GM18520 (cell line): Measurements from ENCODE around the gene CSTF1.
A peak's percentile ranks its signal among the peaks of the same experiment; 100 is the strongest.
"Not testable (repeated sequence)": the region's sequence is repeated elsewhere in the genome, so short reads cannot be mapped to it uniquely, and the experiment has no call there.

ENCODE experiments used
- ATAC-seq: cut with Tn5 transposase; IDR thresholded peaks from one replicate; pipeline ENCODE4 v1.9.1; 2021; ENCODE audit not compliant: unreplicated experiment

CSTF1 gene

GRCh38 chr20:56368351-56369134 lies 23.9 kb upstream of the CSTF1 start:
- ATAC-seq: no peak

DNA sequence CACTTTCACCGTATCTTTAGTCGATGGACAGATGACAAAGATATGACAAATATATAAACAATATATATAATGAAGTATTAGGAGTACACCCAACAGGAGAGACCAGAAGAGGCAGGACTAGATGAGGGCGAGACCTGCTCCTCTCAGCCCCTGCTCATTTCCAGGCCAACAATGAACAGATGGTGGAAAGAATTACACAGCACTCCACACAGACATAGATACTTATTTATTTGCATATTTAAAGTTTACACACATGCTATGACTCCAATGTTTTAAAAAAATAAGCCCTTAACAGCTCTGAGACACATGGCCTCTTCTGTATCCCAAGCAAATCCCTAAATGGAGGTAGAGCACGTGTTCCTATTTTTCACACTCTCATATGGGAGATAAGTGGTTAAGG lies 23.3 kb upstream of the CSTF1 start:
- ATAC-seq: no peak

- no peak for ATAC-seq
Measured at GRCh38 chr20:56371977-56372376, 20.5 kb upstream of the CSTF1 start.

GRCh38 chr20:56372850-56373249 lies 19.6 kb upstream of the CSTF1 start:
- ATAC-seq: no peak

- peak; percentile 78 for ATAC-seq
Measured at GRCh38 chr20:56373942-56374341, 18.5 kb upstream of the CSTF1 start.

DNA sequence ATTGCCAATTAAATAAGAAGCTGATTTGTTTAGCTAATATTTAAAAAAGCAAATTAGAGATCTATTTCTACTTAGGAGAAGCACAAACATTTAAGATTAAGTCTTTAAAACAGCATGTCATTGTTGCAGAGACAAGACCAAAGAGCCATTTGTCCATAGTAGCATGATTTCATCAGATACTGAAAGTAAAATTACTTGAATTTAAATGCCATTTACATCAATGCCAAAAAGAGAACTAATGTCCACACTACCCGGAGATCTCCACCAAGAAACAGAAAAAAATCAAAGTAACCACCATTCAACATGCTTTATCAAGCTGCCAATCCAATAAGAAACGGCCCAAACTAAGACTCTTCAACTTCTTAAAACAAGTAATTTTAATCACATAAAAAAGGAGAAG lies 16.1 kb upstream of the CSTF1 start:
- ATAC-seq: no peak

- no peak for ATAC-seq
Measured at GRCh38 chr20:56378386-56378785, 14.1 kb upstream of the CSTF1 start.

- no peak for ATAC-seq
Measured at GRCh38 chr20:56380375-56380774, 12.1 kb upstream of the CSTF1 start.

DNA sequence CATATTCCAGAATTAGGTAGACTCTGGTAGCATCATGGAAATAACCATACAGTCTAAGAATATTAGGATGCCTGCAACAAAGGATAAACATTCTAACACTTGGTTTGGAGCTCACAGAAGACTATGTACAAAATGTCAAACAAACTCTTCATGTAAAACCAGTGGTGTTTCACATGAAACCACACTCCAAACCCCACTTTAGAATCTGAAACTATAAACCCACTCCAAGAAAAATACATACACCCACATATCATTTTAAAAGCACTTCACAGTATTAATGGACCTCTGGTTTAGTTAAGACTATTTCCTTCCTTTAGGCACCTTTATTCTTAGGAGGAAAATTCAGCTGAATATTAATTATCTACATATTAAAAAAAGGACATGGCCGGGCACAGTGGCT lies 10.9 kb upstream of the CSTF1 start:
- no peak for ATAC-seq

DNA sequence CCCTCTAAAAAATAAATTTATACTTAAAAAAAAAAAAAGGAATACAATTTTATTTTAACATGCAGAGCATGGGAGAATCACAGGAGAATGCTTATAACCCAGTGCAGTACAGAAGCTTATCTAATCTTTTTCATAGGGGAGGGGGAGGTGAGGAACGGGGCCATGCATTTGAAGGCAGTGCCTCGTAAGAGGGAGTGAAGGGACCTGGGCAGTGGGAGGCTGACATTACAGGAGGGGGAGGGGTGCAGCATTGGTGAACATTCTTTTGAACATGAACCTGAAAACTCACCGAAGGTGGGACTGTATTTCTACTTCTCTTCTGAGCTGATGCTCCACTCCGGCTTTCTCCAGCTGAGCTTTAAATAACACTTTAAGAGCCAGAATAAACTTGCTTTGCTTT lies 9.7 kb upstream of the CSTF1 start:
- ATAC-seq: no peak

GRCh38 chr20:56383334-56383733 lies 9.1 kb upstream of the CSTF1 start:
- ATAC-seq: no peak

- no peak for ATAC-seq
Measured at GRCh38 chr20:56385130-56385529, 7.3 kb upstream of the CSTF1 start.

DNA sequence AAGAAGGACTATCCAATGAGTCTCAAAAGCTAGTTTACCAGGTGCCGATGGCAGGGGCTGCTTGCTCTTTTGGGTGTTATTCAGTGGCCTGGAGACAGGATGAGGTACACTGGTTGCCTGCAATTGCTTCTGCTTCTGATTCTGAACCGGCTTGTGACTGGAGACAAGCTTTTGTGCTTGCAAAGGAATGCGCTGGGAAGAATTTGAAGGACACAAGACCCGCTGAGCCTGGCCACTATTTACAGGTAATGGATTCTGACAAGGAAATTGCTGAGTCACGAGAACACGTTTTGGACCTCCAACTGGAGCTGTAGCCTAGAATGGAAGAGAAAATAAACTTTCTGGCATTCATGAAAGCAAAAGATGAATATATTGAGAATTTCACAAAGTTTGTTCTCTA lies 6.2 kb upstream of the CSTF1 start:
- ATAC-seq: no peak

DNA sequence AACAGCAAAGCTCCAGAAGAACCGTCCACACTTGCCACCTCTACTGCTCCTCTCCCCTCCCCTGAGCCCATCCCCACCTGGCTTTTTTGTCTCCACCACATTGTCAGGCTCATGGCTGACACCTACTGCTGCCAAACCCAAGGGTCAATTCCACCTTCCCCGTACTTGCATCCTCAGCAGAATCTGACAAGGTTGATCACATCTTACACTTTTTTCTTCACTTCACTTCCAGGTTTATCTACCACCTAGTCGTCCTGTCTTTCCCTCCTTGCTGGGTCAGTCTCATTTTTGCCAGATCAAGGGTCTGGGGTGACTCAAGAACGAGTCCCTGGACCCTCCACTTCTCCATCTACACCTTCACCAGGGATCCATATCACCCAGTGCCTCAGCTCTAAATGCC lies 3.6 kb upstream of the CSTF1 start:
- ATAC-seq: no peak

- ATAC-seq: no peak
Measured at GRCh38 chr20:56389807-56390206, 2.6 kb upstream of the CSTF1 start.

DNA sequence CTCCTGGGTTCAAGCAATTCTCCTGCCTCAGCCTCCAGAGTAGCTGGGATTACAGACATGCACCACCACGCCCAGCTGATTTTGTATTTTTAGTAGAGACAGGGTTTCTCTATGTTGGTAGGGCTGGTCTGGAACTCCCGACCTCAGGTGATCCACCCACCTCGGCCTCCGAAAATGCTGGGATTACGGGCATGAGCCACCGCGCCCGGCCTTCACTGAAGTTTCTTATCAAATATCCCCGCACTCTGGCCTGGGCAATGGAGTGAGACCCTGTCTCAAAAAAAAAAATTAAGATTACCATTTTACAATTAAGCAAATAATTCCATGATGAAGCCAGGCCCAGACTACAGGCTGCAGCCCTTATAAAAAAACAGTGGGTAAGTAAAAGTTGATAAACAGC lies 2.0 kb upstream of the CSTF1 start:
- not testable (repeated sequence) for ATAC-seq

DNA sequence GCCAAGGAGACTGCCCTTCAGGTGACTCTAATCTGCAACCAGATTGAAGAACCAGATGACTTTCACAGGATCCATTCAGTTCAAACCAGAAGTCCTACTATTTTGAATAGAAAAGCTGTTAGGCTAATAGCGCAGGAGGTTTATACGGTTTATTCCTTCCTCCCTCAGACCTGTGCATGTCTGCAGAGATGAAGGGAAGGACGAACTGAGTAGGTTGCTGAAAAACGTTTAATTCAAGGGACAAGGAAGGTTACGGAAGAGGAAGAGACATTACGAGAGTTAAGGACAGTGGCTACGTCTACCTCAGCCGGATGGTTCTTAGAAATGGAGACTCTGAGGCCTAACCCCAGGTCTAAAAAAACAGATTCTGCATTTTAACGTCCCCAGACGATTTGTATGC lies 1.4 kb upstream of the CSTF1 start:
- no peak for ATAC-seq

GRCh38 chr20:56391596-56392131 lies 781 bp upstream of the CSTF1 start:
- ATAC-seq: peak; percentile 1

GRCh38 chr20:56392881-56393482 lies 537 bp downstream of the CSTF1 start:
- no peak for ATAC-seq

- ATAC-seq: no peak
Measured at GRCh38 chr20:56393653-56394052, 1.2 kb downstream of the CSTF1 start.

DNA sequence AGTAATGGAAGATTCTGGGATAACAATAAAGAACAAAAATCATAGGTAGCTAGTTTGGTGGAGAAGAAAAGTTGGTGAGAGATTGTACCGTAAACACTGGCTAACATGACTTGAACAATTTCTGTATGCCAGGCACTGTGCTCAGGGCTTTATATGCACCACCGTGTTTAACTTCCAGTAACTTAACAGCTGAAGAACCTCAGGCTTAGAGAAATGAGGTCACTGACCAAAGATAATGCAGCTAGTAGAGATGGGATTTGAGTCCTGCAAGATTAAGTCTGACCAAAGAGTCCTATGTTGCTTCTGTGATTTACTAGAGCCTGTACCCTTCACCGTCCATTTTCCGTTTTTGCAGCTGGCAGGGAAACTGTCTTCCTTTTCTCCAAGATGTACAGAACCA lies 2.7 kb downstream of the CSTF1 start:
- ATAC-seq: no peak

- ATAC-seq: no peak
Measured at GRCh38 chr20:56400001-56400640, 7.7 kb downstream of the CSTF1 start.
